GM19452 (cell line): Measurements from ENCODE around the gene LRRN4CL.
"Not testable (repeated sequence)": the region's sequence is repeated elsewhere in the genome, so short reads cannot be mapped to it uniquely, and the experiment has no call there.

ENCODE experiments used
- ATAC-seq: cut with Tn5 transposase; IDR thresholded peaks from one replicate; pipeline ENCODE4 v1.9.1; 2021; ENCODE audit not compliant: unreplicated experiment

Gene LRRN4CL

GRCh38 chr11:62689421-62690183 lies at the start of gene LRRN4CL:
Gene LRRN4CL, minus strand, starts transcription at chr11:62689530. Its CDS starts 1,022 bp downstream, at chr11:62688508.
- no peak for ATAC-seq

- no peak for ATAC-seq
Observed at GRCh38 chr11:62737196-62737595, 47.9 kb upstream of the LRRN4CL start.

DNA sequence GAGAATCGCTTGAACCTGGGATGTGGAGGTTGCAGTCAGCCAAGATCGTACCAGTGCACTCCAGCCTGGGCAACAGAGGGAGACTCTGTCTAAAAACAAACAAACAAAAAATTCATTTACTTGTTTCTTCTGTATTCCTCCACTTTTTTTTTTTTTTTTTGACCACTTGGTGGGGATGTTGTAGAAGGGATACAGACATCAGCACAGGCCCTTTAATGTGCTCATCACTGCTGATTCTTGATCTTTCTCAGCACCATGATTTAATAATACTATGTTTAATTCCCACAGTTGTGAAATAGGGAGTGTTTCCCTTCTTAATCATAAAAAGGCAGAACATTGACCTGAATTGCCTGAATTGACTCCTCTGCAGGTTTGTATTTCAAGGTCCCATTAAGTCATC lies 43.5 kb upstream of the LRRN4CL start:
- no peak for ATAC-seq

- ATAC-seq, result not testable (repeated sequence)
Observed at GRCh38 chr11:62730076-62730475, 40.7 kb upstream of the LRRN4CL start.

DNA sequence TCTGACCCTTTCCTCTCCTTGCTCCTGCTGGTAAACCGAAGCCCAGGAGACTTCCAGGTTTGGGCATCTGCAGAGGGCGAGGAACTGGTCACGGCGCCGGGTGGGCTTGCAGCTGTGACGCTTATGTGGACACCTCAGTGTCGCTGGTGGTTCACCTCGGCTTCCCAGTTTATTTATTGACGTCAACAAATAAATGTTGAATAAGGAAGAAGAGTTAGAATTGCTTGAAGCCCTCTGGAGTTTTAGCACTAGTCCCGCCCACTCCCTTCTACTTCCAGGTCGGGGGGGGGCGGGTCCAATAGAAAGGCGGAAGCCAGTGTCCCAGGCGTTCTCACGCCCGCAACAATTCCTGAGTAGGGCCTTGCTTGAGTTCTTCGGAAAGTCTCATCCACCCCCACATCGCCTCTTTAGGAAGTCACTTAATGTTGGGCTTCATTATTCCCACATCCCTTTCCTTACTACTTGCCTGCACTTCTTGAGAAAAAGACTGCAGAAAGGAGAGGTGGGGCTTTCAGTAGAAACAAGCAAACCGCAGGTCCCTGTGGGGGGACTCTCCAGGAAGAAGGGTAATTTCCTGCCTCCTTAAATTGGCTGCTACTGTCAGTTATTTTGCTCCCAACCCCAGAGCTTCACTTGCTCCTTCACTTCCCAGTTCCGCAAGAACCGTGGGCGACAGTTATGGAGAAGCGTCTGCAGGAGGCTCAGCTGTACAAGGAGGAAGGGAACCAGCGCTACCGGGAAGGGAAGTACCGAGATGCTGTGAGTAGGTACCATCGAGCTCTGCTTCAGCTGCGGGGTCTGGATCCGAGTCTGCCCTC lies 39.0 kb upstream of the LRRN4CL start, which contains the start of gene TTC9C:
TTC9C (plus strand) TSS at position 316 of the 818 bp plus-strand sequence; CDS start at position 679, 363 bp downstream.
- ATAC-seq, result peak; percentile 16

- ATAC-seq, result peak; percentile 51
Observed at GRCh38 chr11:62727872-62728170, 38.5 kb upstream of the LRRN4CL start.

GRCh38 chr11:62727165-62727871 lies 38.0 kb upstream of the LRRN4CL start, which contains the start of gene HNRNPUL2:
Gene HNRNPUL2, minus strand, starts transcription at chr11:62727457. Its CDS starts 301 bp downstream, at chr11:62727156.
- peak; percentile 75 for ATAC-seq

- no peak for ATAC-seq
Observed at GRCh38 chr11:62726915-62727164, 37.5 kb upstream of the LRRN4CL start.

GRCh38 chr11:62726156-62726914 lies 37.0 kb upstream of the LRRN4CL start:
- peak; percentile 4 for ATAC-seq

GRCh38 chr11:62725646-62726045 lies 36.3 kb upstream of the LRRN4CL start:
- no peak for ATAC-seq

DNA sequence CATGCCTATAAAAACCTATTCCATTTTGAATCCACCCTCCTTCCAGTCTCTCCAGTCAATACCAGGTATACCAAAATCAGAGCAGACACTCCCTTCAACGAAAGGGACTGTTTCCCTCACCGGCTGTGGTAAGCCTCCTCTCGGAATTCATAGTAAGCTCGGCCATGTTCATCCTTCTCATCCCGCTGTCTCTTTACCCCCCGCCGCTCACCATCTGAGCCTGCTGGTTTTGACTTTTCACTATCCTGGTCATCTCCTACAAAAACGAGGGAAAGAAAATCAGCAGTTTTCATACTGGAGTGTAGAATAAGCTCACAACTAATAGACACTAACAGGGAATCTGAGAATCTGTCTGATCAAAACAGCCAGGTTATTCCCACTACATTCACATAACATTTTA lies 34.8 kb upstream of the LRRN4CL start:
- ATAC-seq, result no peak

DNA sequence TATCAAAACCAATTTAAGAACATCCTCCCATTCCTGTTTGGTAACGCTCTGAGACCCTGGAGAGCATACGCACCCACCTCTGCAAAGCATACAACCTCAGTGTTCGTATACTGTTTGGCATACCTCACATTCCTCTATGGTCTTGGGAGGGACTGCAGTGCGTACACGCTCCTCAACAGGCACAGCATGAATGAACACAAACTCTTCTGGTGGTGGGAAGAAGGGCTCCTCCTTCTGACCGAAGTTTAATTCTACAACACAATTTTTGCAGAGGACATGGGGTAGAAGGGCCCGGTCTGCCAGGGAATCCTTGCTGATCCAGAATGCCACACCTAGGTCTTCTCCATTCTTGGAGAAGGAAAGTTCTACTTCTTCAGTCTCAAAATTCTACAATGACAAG lies 32.7 kb upstream of the LRRN4CL start:
- no peak for ATAC-seq

DNA sequence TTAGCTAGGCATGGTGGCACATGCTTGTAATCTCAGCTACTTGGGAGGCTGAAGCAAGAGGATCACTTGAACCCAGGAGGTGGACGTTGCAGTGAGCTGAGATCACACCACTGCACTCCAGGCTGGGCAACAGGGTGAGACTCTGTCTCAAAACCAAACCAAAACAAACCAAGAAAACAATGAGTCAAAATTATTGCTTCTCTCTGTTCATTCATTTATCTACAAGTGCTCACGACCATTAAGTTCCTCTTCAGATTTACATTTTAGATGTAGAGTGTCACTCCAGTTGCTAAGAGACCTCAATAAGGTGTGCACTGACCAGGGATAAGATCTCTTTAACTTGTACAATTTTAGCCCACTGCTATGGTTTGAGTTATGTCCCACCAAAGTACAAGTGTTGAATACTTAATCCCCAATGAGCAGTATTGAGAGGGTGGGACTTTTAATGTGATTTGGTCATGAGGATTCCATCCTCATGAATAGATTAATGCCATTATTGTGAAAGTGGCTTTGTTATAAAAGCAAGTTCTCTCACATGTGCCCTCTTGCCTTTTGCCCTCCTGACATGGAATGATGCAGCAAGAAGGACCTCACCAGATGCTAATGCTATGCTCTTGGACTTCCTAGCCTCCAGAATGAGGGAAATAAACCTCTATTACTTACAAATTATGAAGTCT lies 30.1 kb upstream of the LRRN4CL start:
- ATAC-seq, result no peak

- no peak for ATAC-seq
Observed at GRCh38 chr11:62716816-62717215, 27.5 kb upstream of the LRRN4CL start.

GRCh38 chr11:62716206-62716605 lies 26.9 kb upstream of the LRRN4CL start:
- no peak for ATAC-seq

DNA sequence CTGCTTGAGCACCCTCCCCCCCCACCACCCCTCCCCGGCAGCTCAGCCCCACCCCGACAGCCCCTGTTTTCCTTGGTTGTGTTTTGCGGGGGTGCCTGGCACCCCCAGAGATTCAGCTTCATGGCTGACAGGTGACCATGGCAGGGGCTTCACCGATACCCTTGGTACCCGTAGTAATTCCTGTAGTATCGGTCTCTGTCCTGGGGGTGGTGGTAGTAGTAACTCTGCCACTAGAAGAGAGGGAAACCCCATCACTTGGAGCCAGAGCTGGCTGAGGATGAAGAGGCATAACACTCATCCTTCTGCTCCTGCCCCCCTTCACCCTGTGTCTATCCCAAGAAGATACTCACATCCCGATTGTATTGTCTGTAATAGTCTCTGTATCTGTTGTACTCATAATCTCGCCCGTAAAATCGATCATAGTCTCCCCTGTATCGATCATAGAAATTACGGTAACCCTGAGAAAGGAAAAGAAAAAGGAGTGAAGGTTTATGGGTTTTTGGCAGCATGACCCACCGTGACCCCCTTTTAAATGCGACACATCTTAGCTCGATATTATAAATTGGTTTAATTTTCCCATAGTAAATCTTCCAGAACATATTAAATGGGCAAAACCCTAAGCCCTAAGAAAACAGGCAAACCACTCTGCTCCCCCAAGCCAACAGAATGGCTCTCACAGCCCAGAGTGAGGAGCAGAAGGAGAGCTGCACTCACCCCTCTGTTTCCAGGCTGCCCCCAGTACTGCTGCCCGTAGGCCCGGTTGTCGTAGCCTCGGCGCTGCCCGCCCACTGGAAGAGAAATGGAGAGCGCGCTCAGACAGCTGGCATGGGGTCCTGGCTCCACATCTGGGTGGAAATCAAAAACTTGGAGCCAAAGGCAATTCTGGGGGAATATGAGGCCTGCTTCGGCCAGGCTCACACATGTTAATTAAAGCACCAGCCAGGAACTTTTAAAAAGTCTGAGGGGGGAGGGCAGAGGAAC lies 26.1 kb upstream of the LRRN4CL start:
- ATAC-seq, result no peak

- ATAC-seq, result no peak
Observed at GRCh38 chr11:62713343-62713742, 24.0 kb upstream of the LRRN4CL start.

- ATAC-seq, result no peak
Observed at GRCh38 chr11:62712861-62713260, 23.5 kb upstream of the LRRN4CL start.

DNA sequence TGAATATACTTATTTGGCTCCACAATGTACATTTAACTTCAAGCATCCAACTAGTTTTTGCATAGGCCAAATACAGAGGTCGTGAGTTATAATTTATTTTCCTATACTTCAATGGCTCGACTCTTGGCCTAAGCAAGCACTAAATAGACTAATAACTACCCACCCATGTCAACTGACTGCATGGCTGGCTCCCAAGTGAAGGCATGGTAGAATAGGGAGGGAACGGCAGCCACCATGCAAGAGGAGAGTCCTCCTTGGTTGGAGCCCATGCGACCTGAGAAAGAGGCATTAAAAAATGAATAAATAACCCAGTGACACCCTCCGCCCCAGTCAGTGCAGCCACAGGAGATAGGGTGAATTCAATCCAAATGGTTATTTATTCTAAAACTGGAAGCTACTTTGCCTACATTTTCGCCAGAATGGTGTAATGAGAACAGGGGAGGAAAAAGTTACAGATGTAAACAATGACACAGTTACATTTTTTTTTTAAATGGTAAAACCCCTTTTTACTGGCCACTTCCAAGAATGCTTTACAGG lies 23.0 kb upstream of the LRRN4CL start:
- ATAC-seq, result no peak
